ENCODE results near the gene SLX9.

- TF ChIP-seq CTCF (conservative IDR thresholded peaks at IDR 0.05 in 1 of 2, IDR thresholded peaks at IDR 0.05 in 1 of 2; ENCODE audit: extremely low read depth in 1 of 2, insufficient read depth in 1 of 2, low read depth in 1 of 2, low read length in 2 of 2) (no peak), EZH2 (IDR thresholded peaks at IDR 0.05; ENCODE audit: borderline replicate concordance, low read length) (no peak)
Observed at GRCh38 chr21:45020629-45021427, 81.0 kb downstream of the SLX9 start.
